Stomach (tissue), 9 donors: ENCODE measurements around the gene VRK3. TPM values are rescaled to one million over a fixed set of nuclear protein-coding genes. Genes with fewer than 3 reads are reported as not detected.

ENCODE experiments used
- DNase-seq, 2 donors: peaks; one replicate each; pipeline versions ENCODE4 v3.0.0 to v3.0.0-alpha.2; 2013 to 2019
- H3K27ac ChIP-seq, 5 donors: fragments of 200-600 bp in 4 of 5; sonication (generic) in 4 of 5; one replicate each; pipeline ENCODE4 v1.5.1; 2013 to 2019; ENCODE audit warnings: mild to moderate bottlenecking in 1 of 5, moderate library complexity in 1 of 5
- H3K27me3 ChIP-seq, 3 donors: fragments of 200-600 bp; sonication (generic); one replicate each; pipeline ENCODE4 v1.5.1; 2017 to 2019; ENCODE audit warnings: mixed run types in 1 of 3
- H3K36me3 ChIP-seq, 4 donors: fragments of 200-600 bp; sonication (generic); 1 replicate in 3 of 4; 2 replicates in 1 of 4; pipeline ENCODE4 v1.5.1; 2016 to 2019
- H3K4me1 ChIP-seq, 4 donors: fragments of 200-600 bp; sonication (generic); one replicate each; pipeline ENCODE4 v1.5.1; 2016 to 2019
- H3K4me3 ChIP-seq, 4 donors: fragments of 200-600 bp; sonication (generic) in 3 of 4; one replicate each; pipeline ENCODE4 v1.5.1; 2016 to 2019; ENCODE audit warnings: mild to moderate bottlenecking in 1 of 4
- H3K9me3 ChIP-seq, 4 donors: fragments of 200-600 bp; sonication (generic); one replicate each; pipeline ENCODE4 v1.5.1; 2016 to 2019
- EP300 ChIP-seq: sonication (generic); formaldehyde crosslinking; IDR thresholded peaks from one replicate; pipeline ENCODE4 v1.6.1; 2017; ENCODE audit warnings: antibody characterized with exemption
- POLR2A ChIP-seq, 4 donors: fragments of 450-650 bp; IDR thresholded peaks; one replicate each; pipeline ENCODE4 v1.6.1; 2016; ENCODE audit warnings: antibody characterized with exemption in 4 of 4, control low read depth in 2 of 4, mild to moderate bottlenecking in 1 of 4, moderate library complexity in 1 of 4
- POLR2AphosphoS5 ChIP-seq, 3 donors: sonication (generic); formaldehyde crosslinking; IDR thresholded peaks; one replicate each; pipeline ENCODE4 v1.6.1; 2016; ENCODE audit warnings: antibody characterized with exemption in 3 of 3
- WGBS, 5 donors: extraction: QIAGEN DNeasy Blood & Tissue Kit in 3 of 5; methylation state at CpG; one replicate each; pipeline versions ENCODE4 v1.1.5 to v1.1.7; 2013 to 2018; 5-methylcytosine and 5-hydroxymethylcytosine counted together
- intact Hi-C: fragments of 100-400 bp; cut with DNase I; formaldehyde crosslinking; loops from one replicate; pipeline ENCODE4 v1.15.1; 2023; ENCODE audit warnings: low total_unique reads
- polyA plus RNA-seq, 3 donors: library from polyadenylated mRNA; stranded (reverse); fragments of 200-250 nt; gene quantifications; one replicate each; pipeline ENCODE4 v1.2.3, GENCODE V29; 2013
- total RNA-seq, 5 donors: library from RNA; depleted of rRNA; stranded (reverse); fragments of >200 nt; gene quantifications; one replicate each; pipeline versions ENCODE4 v1.1.0 to v1.2.3, GENCODE V29; 2014 to 2016
- TF ChIP-seq, protein P1 (sequence below), 7 experiments: fragments of 450-650 bp in 4 of 7; fragments of 200-600 bp in 3 of 7; sonication (generic) in 3 of 7; IDR thresholded peaks; one replicate each; pipeline ENCODE4 v1.5.1; 2016 to 2019; ENCODE audit warnings: antibody characterized with exemption in 7 of 7, control low read depth in 2 of 7, mild to moderate bottlenecking in 1 of 7
- donor health status: healthy with polysubstance abuse.
- donor health status: Bipolar disorder and iron deficiency.
- donor health status: healthy.

Gene VRK3
- total and polyA plus RNA-seq, 8 donors = 3.5 to 39.7 (median 22.8) TPM

- Histone ChIP-seq H3K27me3 (no peaks in the 10 kb centered on the region), H3K4me3 (no peak overlapping the region), H3K9me3 (peaks cover 40 to 91% (median 79%) of the 10 kb centered on the region in 4 donors), H3K4me1 (peaks cover 0 to 17% (median 12%) of the 10 kb centered on the region in 4 donors), H3K36me3 (peaks cover 45 to 70% (median 61%) of the 10 kb centered on the region in 4 donors), H3K27ac (no peak overlapping the region)
- peak; percentile 29 to 67 for DNase-seq
- TF ChIP-seq EP300 = no peak
- TF ChIP-seq, protein P1, sequence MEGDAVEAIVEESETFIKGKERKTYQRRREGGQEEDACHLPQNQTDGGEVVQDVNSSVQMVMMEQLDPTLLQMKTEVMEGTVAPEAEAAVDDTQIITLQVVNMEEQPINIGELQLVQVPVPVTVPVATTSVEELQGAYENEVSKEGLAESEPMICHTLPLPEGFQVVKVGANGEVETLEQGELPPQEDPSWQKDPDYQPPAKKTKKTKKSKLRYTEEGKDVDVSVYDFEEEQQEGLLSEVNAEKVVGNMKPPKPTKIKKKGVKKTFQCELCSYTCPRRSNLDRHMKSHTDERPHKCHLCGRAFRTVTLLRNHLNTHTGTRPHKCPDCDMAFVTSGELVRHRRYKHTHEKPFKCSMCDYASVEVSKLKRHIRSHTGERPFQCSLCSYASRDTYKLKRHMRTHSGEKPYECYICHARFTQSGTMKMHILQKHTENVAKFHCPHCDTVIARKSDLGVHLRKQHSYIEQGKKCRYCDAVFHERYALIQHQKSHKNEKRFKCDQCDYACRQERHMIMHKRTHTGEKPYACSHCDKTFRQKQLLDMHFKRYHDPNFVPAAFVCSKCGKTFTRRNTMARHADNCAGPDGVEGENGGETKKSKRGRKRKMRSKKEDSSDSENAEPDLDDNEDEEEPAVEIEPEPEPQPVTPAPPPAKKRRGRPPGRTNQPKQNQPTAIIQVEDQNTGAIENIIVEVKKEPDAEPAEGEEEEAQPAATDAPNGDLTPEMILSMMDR (IDR thresholded peaks at IDR 0.05) = peak in 4 of 7 experiments; percentile 25 to 51 (median 40)
- 68 to 78% (median 75%) methylated on average over 14 of the region's 14 CpGs for WGBS, 5 donors
- intact Hi-C loops = no loop called here
These were observed 21.7 kb upstream of the VRK3 start for GRCh38 chr19:50046649-50047503.

DNA sequence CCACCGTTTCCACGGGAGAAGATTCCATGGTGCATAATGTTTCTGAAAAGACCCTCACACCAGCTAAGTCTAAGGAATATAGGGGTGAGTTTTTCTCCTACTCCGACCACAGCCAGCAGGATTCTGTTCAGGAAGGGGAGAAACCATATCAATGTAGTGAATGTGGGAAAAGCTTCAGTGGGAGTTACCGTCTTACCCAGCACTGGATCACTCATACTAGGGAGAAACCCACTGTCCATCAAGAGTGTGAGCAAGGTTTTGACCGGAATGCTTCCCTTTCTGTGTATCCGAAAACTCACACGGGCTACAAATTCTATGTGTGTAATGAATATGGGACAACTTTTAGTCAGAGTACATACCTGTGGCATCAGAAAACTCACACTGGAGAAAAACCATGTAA, 19.8 kb upstream of the VRK3 start:
- DNase-seq = no peak
- H3K27me3 ChIP-seq = no peaks in the 10 kb centered on the region
- H3K36me3 ChIP-seq = peaks cover 65 to 90% (median 81%) of the 10 kb centered on the region in 4 donors
- no peak overlapping the region for H3K4me3 ChIP-seq
- H3K27ac ChIP-seq = no peak overlapping the region
- intact Hi-C loops = no loop called here
- peaks cover 0 to 1% (median 0%) of the 10 kb centered on the region in 4 donors for H3K4me1 ChIP-seq
- 94 to 99% (median 98%) methylated on average over 7 of the region's 7 CpGs for WGBS, 5 donors
- peaks cover 37 to 77% (median 69%) of the 10 kb centered on the region in 4 donors for H3K9me3 ChIP-seq
- TF ChIP-seq EP300 = no peak

DNA sequence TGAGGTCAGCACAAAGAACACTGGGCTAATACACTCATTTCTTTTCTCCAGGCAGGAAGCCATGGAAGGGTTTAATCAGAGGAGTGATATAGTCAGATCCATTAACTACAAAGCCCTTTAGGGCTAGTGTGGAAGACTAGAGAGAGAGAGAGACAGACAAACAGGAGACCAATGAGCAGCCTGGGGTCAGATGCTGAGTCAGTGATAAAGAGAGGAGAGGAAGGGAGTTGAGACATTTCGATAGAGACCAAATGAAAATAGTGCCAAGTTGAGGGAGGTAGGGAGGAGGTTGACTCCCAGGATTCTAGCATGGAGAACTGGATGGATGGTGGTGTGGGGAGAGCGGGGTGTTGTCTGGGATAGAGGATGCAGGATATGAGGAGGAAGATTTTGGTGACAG, 18.8 kb upstream of the VRK3 start:
- Histone ChIP-seq H3K4me3 (no peak overlapping the region), H3K36me3 (peaks cover 74 to 99% (median 91%) of the 10 kb centered on the region in 4 donors), H3K4me1 (no peaks in the 10 kb centered on the region), H3K27ac (no peak overlapping the region), H3K9me3 (peaks cover 35 to 69% (median 60%) of the 10 kb centered on the region in 4 donors), H3K27me3 (no peaks in the 10 kb centered on the region)
- DNase-seq = no peak
- intact Hi-C loops = no loop called here
- 95 to 99% (median 98%) methylated on average over 2 of the region's 2 CpGs for WGBS, 5 donors
- no peak for TF ChIP-seq POLR2A (IDR thresholded peaks at IDR 0.05)
- TF ChIP-seq, protein P1 (IDR thresholded peaks at IDR 0.05) = no peak
- no peak for TF ChIP-seq POLR2AphosphoS5 (IDR thresholded peaks at IDR 0.05)
- TF ChIP-seq EP300 = no peak

GRCh38 chr19:50042363-50043024, 17.3 kb upstream of the VRK3 start:
- Histone ChIP-seq H3K27ac (no peak overlapping the region), H3K36me3 (peaks cover 77 to 97% (median 96%) of the 10 kb centered on the region in 4 donors), H3K9me3 (peaks cover 30 to 54% (median 47%) of the 10 kb centered on the region in 4 donors), H3K4me1 (no peaks in the 10 kb centered on the region), H3K27me3 (no peaks in the 10 kb centered on the region), H3K4me3 (no peak overlapping the region)
- TF ChIP-seq EP300 = no peak
- TF ChIP-seq POLR2A (IDR thresholded peaks at IDR 0.05) = no peak
- TF ChIP-seq, protein P1 (IDR thresholded peaks at IDR 0.05) = no peak
- no peak for TF ChIP-seq POLR2AphosphoS5 (IDR thresholded peaks at IDR 0.05)
- 93 to 98% (median 97%) methylated on average over 6 of the region's 6 CpGs for WGBS, 5 donors
- DNase-seq = no peak
- intact Hi-C loops = no loop called here
